Dermis blood vessel endothelial cell (primary cell): ENCODE measurements around the gene SLC39A6. TPM values are rescaled to one million over a fixed set of nuclear protein-coding genes. Genes with fewer than 3 reads are reported as not detected.

Experiments used
- DNase-seq: peaks from one replicate; pipeline ENCODE4 v3.0.0; 2010
- total RNA-seq: library from RNA; depleted of rRNA; stranded (reverse); fragments of >200 nt; gene quantifications from 2 replicates; pipeline ENCODE4 v1.2.3, GENCODE V29; 2014

SLC39A6 gene
- total RNA-seq = 18.2 and 18.5 TPM in 2 replicates

- DNase-seq = peak; percentile 98
These were observed at the start of gene SLC39A6, which contains the start of gene ELP2 for GRCh38 chr18:36129300-36130038. Gene SLC39A6, minus strand, starts transcription at chr18:36129340. Its CDS starts 2,333 bp downstream, at chr18:36127007. Gene ELP2, plus strand, starts transcription at chr18:36129899. Its CDS starts 35 bp downstream, at chr18:36129934.

GRCh38 chr18:36177913-36178312 is 48.8 kb upstream of the SLC39A6 start:
- no peak for DNase-seq

- DNase-seq = peak; percentile 94
These were observed 47.6 kb upstream of the SLC39A6 start for GRCh38 chr18:36176711-36177110.

- DNase-seq = no peak
These were observed 47.0 kb upstream of the SLC39A6 start for GRCh38 chr18:36176177-36176584.

- no peak for DNase-seq
These were observed 46.3 kb upstream of the SLC39A6 start for GRCh38 chr18:36175481-36175880.

GRCh38 chr18:36169938-36170337 is 40.8 kb upstream of the SLC39A6 start:
- DNase-seq = no peak

DNA sequence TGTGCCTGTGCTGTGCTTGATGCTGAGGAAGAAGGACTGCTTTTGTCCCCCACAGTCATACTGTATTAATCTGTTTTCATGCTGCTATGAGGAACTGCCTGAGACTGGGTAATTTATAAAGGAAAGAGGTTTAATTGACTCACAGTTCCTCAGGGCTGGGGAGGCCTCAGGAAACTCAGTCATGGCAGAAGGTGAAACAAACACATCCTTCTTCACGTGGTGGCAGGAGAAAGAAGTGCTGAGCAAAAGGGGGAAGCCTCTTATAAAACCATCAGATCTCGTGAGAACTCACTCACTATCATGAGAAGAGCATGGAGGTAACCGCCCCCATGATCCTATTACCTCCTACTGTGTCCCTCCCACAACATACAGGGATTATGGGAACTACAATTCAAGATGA is 39.2 kb upstream of the SLC39A6 start:
- peak; percentile 50 for DNase-seq

- DNase-seq = no peak
These were observed 38.6 kb upstream of the SLC39A6 start for GRCh38 chr18:36167692-36168218.

DNA sequence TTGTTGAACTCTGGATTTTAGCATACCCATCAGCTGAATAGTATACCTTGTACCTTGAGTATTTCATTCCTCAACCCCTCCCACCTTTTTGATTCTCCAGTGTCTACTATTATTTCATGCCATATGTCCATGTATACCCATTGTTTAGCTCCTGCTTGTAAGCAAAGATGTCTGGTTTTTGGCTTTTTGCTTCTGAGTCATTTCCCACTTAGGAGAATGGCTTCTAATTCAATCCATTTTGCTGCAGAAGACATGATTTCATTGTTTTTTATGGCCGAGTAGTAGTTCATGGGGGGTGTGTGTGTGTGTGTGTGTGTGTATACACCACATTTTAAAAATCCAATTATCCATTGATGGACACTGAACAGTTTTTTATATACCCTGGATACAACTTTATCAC is 33.8 kb upstream of the SLC39A6 start:
- peak; percentile 88 for DNase-seq

- DNase-seq = no peak
These were observed 31.8 kb upstream of the SLC39A6 start for GRCh38 chr18:36160959-36161371.

DNA sequence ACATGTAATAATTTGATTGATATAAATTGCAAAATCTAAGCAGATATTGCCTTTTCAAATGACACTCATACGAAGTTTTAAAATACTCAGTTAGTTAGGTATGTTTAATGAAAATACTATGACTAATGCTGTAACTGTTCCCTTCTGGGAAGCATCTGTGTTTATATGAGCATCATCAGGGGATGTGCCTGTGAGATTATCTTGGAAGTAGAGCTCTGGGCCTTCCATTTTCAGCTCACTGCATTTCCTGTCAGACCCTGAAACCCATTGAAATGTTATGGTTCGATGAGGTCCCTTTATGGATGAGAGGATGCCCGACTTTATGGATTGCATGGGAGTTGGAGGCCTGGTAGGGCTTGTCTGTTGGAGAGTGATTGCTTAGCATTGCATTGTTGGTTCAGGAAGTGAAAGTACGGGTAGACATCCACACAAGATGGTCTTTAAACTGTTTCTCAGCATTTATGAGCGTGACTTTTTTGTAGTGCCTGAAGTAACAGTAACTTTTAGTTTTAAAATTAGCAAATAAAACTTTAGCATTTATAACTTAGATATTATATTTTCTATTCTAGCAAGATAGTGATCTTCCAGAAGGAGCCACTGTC is 29.2 kb upstream of the SLC39A6 start:
- DNase-seq = peak; percentile 92

DNA sequence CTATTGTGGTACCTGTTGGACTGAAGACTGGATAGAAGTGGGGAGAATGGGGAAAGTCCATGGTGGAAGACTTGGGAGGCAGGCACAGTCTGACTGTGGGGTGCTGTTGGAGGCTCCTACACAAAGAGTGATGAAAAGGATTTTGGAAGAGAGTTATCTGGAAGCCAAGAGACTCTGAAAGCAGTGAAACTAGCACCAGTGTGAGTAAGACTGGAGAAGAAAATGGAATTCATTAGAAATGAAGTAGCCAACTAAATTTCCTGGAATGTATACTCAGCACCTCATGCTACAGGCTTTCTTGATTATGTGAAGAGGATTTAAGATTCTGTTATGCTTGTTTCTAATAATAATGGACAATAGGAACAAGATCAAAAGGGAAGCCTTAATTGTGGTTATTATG is 28.3 kb upstream of the SLC39A6 start:
- DNase-seq = no peak

- DNase-seq = no peak
These were observed 27.0 kb upstream of the SLC39A6 start for GRCh38 chr18:36155851-36156757.

DNA sequence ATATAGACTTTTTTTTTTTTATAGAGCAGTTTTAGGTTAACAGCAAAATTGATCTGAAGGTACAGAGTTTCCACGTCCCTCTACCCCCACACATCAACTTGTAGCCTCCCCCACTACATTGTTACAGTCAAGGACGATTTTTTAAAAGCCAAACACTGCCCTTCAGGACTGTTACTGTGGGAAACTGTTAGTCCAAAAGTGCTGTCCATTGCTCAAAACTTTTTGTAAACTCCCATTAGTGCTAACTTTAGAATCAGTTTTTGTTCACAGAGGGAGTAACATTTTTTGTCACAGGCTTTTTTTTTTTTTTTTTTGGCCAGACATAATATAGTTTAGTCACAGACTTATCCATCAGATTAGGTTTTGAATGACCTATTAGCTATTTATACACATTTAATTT is 24.6 kb upstream of the SLC39A6 start:
- DNase-seq = no peak

DNA sequence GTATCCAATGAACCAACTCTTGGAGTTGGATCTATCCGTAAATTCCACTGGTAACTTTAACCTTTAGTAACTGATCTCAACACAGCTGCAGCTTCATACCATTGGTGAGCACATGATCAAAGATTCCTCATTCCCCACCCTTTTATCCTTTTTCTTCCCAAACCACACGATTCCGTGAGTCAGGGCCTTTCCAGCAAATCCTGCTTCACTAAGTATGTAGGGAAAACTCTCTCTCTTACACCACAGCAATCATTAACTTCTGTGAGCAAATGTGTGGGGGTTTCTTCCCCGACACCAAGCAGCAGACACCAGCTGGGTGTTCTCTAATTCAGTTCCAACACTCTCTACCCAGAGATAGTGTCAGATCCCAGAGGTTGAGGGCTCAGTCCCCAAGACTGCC is 24.1 kb upstream of the SLC39A6 start:
- no peak for DNase-seq

GRCh38 chr18:36152781-36153180 is 23.6 kb upstream of the SLC39A6 start:
- no peak for DNase-seq

DNA sequence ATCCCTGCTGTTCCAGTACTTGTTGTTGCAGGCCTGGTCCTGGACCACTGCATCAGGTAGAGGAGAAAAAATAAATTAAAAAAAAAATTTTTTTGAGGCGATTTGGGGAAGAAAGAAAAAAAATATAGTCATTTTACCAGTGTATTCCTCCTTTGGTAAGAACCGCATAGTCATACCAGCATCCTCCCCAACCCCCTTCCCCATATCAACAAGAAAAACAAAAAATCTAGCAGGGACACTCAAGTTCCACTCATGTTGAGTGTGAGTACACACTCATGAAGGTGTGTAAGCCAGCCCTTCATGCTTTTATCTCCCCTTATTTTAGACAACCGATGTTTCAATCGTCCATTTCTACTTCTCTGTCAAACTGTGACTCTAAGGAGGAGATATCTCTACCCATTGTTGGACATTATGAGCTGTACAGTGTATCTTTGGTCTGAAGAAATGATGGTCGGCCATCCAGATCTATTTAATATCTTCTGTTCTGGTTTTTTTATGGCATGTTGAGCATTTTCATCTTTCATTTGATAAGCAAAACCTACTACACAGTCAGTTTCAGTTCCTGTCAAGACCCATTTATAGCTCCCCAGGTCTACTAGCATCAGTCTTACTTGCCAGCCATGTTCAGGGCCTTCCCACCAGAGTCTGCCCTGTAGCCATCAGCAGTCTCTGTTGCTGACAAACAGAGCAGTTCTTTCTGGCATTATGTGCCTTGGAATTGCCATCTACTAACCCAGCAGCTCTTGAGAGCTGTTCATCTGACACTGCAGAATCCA is 20.6 kb upstream of the SLC39A6 start:
- no peak for DNase-seq

DNA sequence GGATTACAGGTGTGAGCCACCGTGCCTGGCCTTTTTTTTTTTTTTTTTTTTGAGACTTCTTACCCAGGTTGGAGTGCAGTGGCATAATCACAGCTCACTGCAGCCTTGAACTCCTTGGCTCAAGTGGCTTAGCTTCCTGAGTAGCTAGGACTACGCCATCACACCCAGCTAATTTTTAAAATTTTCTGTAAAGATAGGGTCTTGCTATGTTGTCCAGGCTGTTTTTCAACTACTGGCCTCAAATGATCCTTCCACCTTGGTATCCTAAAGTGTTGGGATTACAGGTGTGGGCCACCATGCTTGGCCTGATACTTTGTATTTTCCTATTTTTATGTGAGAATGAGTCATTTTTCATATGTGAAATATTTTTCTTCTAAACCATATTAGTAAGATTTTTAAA is 14.3 kb upstream of the SLC39A6 start:
- no peak for DNase-seq

- no peak for DNase-seq
These were observed 13.6 kb upstream of the SLC39A6 start for GRCh38 chr18:36142751-36143150.

DNA sequence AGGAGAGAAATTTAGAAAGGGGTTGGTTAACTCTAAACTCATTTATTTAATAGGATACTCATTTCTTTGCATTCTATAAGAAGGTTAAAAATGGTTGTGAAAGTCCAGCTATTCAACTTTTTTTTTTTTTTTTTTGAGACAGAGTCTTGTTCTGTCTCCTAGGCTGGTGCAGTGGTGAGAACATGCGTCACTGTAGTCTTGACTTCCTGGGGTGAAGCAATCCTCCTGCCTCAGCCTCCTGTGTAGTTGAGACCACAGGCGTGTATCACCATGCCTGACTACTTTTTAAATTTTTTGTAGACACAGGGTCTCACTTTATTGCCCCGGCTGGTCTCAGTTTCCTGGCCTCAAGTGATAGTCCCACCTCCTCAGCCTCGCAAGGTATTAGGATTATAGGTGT is 12.4 kb upstream of the SLC39A6 start:
- no peak for DNase-seq

DNA sequence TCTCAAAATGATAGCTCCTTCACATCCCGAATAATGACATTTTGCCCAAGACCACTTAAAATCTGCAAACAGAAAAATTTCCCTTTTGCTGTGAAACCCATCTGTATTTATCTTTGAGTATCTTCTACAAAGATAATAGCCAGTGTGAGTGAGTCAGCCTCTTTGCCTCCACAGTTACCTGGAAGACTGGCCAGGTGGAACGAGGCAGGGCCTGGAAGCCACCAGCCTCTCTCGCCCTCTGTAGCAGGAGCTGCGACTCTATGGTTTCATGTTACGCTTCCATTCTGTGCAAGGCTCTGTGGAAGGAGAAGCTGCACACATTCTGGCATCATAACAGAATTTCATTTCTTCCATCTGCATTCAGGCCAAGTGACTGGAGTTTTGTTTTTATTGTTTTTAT is 10.1 kb upstream of the SLC39A6 start:
- DNase-seq = no peak

DNA sequence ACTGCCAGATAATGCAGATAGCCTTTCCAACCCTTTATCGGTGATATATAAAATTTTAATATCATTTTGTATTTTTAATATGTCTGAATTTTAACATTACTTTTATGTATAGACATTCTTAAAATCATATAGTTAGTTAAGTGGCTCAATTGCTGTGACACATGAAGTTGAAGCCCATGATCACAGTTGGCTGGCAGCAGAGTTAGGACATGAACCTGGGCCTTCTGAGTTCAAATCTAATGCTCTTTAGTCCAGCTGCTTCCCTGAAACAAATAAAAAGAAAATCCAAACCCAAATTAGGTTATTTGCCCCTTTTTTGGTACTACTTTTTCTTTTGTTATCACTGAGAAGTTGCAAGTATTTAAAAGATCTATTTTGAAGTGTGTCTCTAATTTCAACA is 6.1 kb upstream of the SLC39A6 start:
- no peak for DNase-seq
